ENCODE results near the gene SCN2B. TPM values are rescaled to one million over a fixed set of nuclear protein-coding genes. Genes with fewer than 3 reads are reported as not detected.

SCN2B gene
- not detected in 5 replicates for total RNA-seq (2022; extraction: Qiagen RNA extraction; ENCODE audit: low read depth)

GRCh38 chr11:118175993-118176777 is at the start of gene SCN2B:
SCN2B (minus strand) TSS chr11:118176639; CDS start chr11:118176431, 208 bp downstream.

GRCh38 chr11:118224511-118225188 is 48.2 kb upstream of the SCN2B start, which contains the start of gene JAML:
JAML (minus strand) TSS chr11:118225011; CDS start chr11:118214866, 10,145 bp downstream.

GRCh38 chr11:118152552-118153471 is 23.6 kb downstream of the SCN2B start, which contains the start of gene SCN4B:
SCN4B (minus strand) TSS chr11:118152823; CDS start chr11:118152673, 150 bp downstream.

Other genes starting within 250 kb of the SCN2B start
- not detected in 5 replicates for gene TMPRSS13, start 247.2 kb downstream of the SCN2B start, total RNA-seq (2022; extraction: Qiagen RNA extraction; ENCODE audit: low read depth)
- 0.07 to 0.34 TPM (median 0.18 TPM) in 4 of 5 replicates, not detected in the other for gene IL10RA, start 190.2 kb downstream of the SCN2B start, total RNA-seq (2022; extraction: Qiagen RNA extraction; ENCODE audit: low read depth)
- 0.13 TPM in 1 of 5 replicates, not detected in the others for gene TMPRSS4, start 99.6 kb downstream of the SCN2B start, total RNA-seq (2022; extraction: Qiagen RNA extraction; ENCODE audit: low read depth)
- gene SMIM35, start 89.7 kb downstream of the SCN2B start, total RNA-seq (2022; extraction: Qiagen RNA extraction; ENCODE audit: low read depth): not detected in 5 replicates
- 0.02 to 0.06 TPM (median 0.05 TPM) in 5 replicates for gene SCN4B, start 23.8 kb downstream of the SCN2B start, total RNA-seq (2022; extraction: Qiagen RNA extraction; ENCODE audit: low read depth)
- gene JAML, start 48.4 kb upstream of the SCN2B start, total RNA-seq (2022; extraction: Qiagen RNA extraction; ENCODE audit: low read depth): not detected in 5 replicates
- gene MPZL3, start 75.7 kb upstream of the SCN2B start, total RNA-seq (2022; extraction: Qiagen RNA extraction; ENCODE audit: low read depth): 0.35 to 0.45 TPM (median 0.40 TPM) in 5 replicates
- gene MPZL2, start 87.7 kb upstream of the SCN2B start, total RNA-seq (2022; extraction: Qiagen RNA extraction; ENCODE audit: low read depth): 0.08 TPM in 1 of 5 replicates, not detected in the others
- gene CD3E, start 128.1 kb upstream of the SCN2B start, total RNA-seq (2022; extraction: Qiagen RNA extraction; ENCODE audit: low read depth): not detected in 5 replicates
- not detected in 5 replicates for gene CD3D, start 166.1 kb upstream of the SCN2B start, total RNA-seq (2022; extraction: Qiagen RNA extraction; ENCODE audit: low read depth)
- not detected in 5 replicates for gene CD3G, start 167.7 kb upstream of the SCN2B start, total RNA-seq (2022; extraction: Qiagen RNA extraction; ENCODE audit: low read depth)
- gene UBE4A, start 183.0 kb upstream of the SCN2B start, total RNA-seq (2022; extraction: Qiagen RNA extraction; ENCODE audit: low read depth): 10.4 to 12.7 TPM (median 12.0 TPM) in 5 replicates
- 156 to 194 TPM (median 189 TPM) in 5 replicates for gene ATP5MG, start 225.0 kb upstream of the SCN2B start, total RNA-seq (2022; extraction: Qiagen RNA extraction; ENCODE audit: low read depth)

Measured in A549 treated with DMSO at 1 μM for 4 hours (cell line).